ENCODE measurements around the gene RARRES1. TPM values are rescaled to one million over a fixed set of nuclear protein-coding genes. Genes with fewer than 3 reads are reported as not detected.

Gene RARRES1
- total RNA-seq, 4 donors from 2014 or later = 11.6 to 225 (median 84.9) TPM

- Histone ChIP-seq H3K27me3 (no peaks in the 10 kb centered on the region), H3K4me1 (peaks cover 0 to 5% (median 0%) of the 10 kb centered on the region in 4 donors), H3K4me3 (no peak overlapping the region), H3K9me3 (no peaks in the 10 kb centered on the region), H3K36me3 (peaks cover 0 to 65% (median 3%) of the 10 kb centered on the region in 3 donors), H3K27ac (no peak overlapping the region)
- TF ChIP-seq, protein P1, sequence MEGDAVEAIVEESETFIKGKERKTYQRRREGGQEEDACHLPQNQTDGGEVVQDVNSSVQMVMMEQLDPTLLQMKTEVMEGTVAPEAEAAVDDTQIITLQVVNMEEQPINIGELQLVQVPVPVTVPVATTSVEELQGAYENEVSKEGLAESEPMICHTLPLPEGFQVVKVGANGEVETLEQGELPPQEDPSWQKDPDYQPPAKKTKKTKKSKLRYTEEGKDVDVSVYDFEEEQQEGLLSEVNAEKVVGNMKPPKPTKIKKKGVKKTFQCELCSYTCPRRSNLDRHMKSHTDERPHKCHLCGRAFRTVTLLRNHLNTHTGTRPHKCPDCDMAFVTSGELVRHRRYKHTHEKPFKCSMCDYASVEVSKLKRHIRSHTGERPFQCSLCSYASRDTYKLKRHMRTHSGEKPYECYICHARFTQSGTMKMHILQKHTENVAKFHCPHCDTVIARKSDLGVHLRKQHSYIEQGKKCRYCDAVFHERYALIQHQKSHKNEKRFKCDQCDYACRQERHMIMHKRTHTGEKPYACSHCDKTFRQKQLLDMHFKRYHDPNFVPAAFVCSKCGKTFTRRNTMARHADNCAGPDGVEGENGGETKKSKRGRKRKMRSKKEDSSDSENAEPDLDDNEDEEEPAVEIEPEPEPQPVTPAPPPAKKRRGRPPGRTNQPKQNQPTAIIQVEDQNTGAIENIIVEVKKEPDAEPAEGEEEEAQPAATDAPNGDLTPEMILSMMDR (IDR thresholded peaks at IDR 0.05) = peak; percentile 20 to 82 (median 66)
- TF ChIP-seq POLR2A (IDR thresholded peaks at IDR 0.05) = no peak
- peak in 2 of 3 donors; percentile 51 to 69 for DNase-seq
Observed at GRCh38 chr3:158659454-158660237, 72.6 kb downstream of the RARRES1 start.

GRCh38 chr3:158658889-158659288 is 73.4 kb downstream of the RARRES1 start:
- TF ChIP-seq, protein P1 (IDR thresholded peaks at IDR 0.05) = no peak
- TF ChIP-seq POLR2A (IDR thresholded peaks at IDR 0.05) = no peak
- Histone ChIP-seq H3K27me3 (no peaks in the 10 kb centered on the region), H3K36me3 (peaks cover 0 to 71% (median 4%) of the 10 kb centered on the region in 3 donors), H3K9me3 (no peaks in the 10 kb centered on the region), H3K4me3 (no peak overlapping the region), H3K27ac (no peak overlapping the region), H3K4me1 (peaks cover 0 to 5% (median 0%) of the 10 kb centered on the region in 4 donors)
- DNase-seq = no peak

DNA sequence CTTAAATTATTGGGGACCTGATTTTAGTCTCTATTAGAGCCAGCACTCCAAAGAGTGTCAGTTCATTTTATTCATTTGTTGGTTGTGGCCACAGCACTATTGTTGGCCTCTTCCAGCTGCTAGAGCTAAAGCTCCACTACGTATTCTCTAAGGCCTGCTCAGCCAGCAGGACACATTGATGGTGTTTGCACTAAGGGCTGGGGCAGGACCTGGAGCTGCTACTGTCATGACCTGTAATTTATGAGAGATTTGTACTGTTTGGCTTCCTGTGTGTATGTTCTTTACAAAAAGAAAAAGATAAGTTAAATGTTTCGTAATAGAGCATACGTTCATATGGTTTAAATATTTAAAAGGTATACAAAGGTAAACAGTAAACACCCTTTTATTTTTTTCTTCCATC is 79.8 kb downstream of the RARRES1 start:
- TF ChIP-seq POLR2A (IDR thresholded peaks at IDR 0.05) = no peak
- TF ChIP-seq, protein P1 (IDR thresholded peaks at IDR 0.05) = no peak
- no peaks in the 10 kb centered on the region for H3K27me3 ChIP-seq
- H3K4me3 ChIP-seq = no peak overlapping the region
- DNase-seq = no peak
- no peaks in the 10 kb centered on the region for H3K4me1 ChIP-seq
- H3K27ac ChIP-seq = no peak overlapping the region
- no peaks in the 10 kb centered on the region for H3K9me3 ChIP-seq
- H3K36me3 ChIP-seq = peaks cover 0 to 77% (median 4%) of the 10 kb centered on the region in 3 donors

- peaks cover 0 to 78% (median 4%) of the 10 kb centered on the region in 3 donors for H3K36me3 ChIP-seq
- TF ChIP-seq POLR2A (IDR thresholded peaks at IDR 0.05) = no peak
- TF ChIP-seq, protein P1 (IDR thresholded peaks at IDR 0.05) = no peak
Observed at GRCh38 chr3:158651192-158651591, 81.1 kb downstream of the RARRES1 start.

DNA sequence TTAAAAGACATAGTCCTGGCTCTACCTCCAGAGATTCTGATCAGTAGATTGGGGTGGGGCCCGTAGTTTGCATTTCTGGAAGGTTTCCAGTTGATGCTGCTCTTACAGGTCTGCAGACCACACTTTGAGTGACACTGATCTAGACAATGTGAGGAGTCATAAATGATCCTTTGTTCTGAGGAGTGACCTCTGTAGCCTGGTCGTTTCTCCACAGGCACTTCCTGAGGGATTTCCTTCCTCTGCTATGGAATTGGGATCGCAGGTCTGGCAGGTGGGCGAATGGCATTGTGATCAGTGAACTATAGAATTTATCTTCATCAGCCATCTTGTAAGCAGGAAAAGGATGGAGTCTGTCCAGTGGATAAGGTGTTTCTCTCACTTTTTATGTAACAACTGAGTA is 82.5 kb downstream of the RARRES1 start:
- no peak for DNase-seq
- H3K27ac ChIP-seq = no peak overlapping the region
- H3K27me3 ChIP-seq = no peaks in the 10 kb centered on the region
- TF ChIP-seq POLR2A (IDR thresholded peaks at IDR 0.05) = no peak
- TF ChIP-seq, protein P1 (IDR thresholded peaks at IDR 0.05) = no peak
- H3K4me3 ChIP-seq = no peak overlapping the region
- peaks cover 0 to 69% (median 3%) of the 10 kb centered on the region in 3 donors for H3K36me3 ChIP-seq
- H3K4me1 ChIP-seq = peaks cover 0 to 16% (median 4%) of the 10 kb centered on the region in 4 donors
- no peaks in the 10 kb centered on the region for H3K9me3 ChIP-seq

More at GRCh38 chr3:158651192-158651591, 81.1 kb downstream of the RARRES1 start:
- Histone ChIP-seq H3K27ac (no peak overlapping the region), H3K27me3 (no peaks in the 10 kb centered on the region), H3K9me3 (no peaks in the 10 kb centered on the region), H3K4me3 (no peak overlapping the region), H3K4me1 (peaks cover 0 to 3% (median 0%) of the 10 kb centered on the region in 4 donors)
- DNase-seq = no peak

Small RNA genes lying within 50 kb of the gene (small RNA-seq; reads per million reads assigned to genes)
- gene AC080013.6 = 0 reads per million in 2 donors

Other genes starting within 250 kb of the RARRES1 start
- gene MLF1, start 161.3 kb downstream of the RARRES1 start, total RNA-seq = 1 to 10 TPM in 2 of 4 donors, not detected in 2; 1.3 to 4.1 TPM
- 10 to 100 TPM; 27.2 to 66.6 (median 44.5) TPM for gene GFM1, start 87.9 kb downstream of the RARRES1 start, total RNA-seq
- gene LXN, start 59.8 kb downstream of the RARRES1 start, total RNA-seq = 10 to 100 TPM; 18.2 to 33.6 (median 26.0) TPM
- gene MFSD1, start 69.6 kb upstream of the RARRES1 start, total RNA-seq = 10 to 100 TPM; 14.9 to 48.0 (median 42.6) TPM